ENCODE results near the gene PTBP2. TPM values are rescaled to one million over a fixed set of nuclear protein-coding genes. Genes with fewer than 3 reads are reported as not detected.
"Not testable (repeated sequence)": the region's sequence is repeated elsewhere in the genome, so short reads cannot be mapped to it uniquely, and the experiment has no call there.

The PTBP2 gene
- total RNA-seq, 1 experiment from 2014 or later, result 14.3 TPM

GRCh38 chr1:96727860-96728259, 6.3 kb downstream of the PTBP2 start:
- DNase-seq (ENCODE audit: low read depth), result no peak

GRCh38 chr1:96730574-96731298, 9.2 kb downstream of the PTBP2 start:
- DNase-seq (ENCODE audit: low read depth), result no peak

DNA sequence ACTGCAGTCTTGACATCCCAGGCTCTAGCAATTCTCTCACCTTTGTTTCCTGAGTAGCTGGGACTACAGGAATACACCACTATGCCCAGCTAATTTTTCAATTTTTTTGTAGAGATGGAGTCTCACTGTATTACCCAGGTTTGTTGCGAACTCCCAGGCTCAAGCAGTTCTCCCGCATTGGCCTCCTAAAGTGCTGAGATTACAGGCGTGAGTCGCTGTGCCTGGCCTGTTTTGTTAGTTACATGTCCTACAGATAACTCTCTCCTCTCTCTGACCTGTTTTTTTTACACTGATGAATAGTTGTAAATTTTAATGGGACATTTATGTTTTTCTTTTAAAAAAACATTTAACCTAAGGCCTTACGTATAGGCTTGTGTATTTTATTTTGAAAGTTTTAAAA, 19.8 kb downstream of the PTBP2 start:
- no peak for DNase-seq (ENCODE audit: low read depth)

- no peak for DNase-seq (ENCODE audit: low read depth)
Measured at GRCh38 chr1:96746440-96747420, 25.1 kb downstream of the PTBP2 start.

DNA sequence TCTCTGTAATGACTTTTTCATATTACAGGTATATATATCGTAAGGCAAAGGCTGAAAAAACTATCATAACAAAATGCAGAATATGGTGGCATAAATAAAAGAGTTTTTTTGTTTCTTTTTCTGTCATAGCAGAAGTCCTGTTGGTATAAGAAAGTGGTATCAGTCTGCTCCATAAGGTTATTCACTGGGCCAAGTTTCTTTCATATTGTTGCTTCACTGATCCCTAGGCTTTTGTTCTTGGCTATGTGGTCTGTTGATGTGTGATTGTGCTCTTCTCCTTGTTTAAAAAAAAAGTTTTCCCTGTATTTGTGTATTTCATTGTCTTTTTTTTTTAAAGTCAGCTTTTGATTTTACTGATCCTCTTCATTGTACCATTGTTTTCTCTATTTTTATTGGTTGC, 26.0 kb downstream of the PTBP2 start:
- DNase-seq (ENCODE audit: low read depth), result no peak

DNA sequence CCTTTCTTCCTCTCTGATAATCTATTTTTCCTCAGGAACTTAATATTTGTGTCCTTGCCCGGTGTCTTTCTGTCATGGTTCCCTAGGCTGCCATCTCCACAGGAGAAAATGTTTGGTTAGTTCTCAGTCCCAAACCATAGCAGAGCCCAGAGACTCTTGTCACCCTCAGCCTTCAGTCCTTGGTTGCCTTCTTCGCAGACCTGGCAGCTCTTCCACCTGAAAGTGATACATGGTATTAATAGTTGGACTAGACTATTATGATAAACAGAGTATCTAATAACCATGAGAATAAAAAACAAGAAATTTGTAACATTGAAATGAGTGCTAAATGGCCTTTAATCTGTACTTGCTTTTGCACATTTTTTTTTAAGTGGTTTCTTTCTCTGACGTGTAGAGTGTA, 26.5 kb downstream of the PTBP2 start:
- DNase-seq (ENCODE audit: low read depth), result no peak

DNA sequence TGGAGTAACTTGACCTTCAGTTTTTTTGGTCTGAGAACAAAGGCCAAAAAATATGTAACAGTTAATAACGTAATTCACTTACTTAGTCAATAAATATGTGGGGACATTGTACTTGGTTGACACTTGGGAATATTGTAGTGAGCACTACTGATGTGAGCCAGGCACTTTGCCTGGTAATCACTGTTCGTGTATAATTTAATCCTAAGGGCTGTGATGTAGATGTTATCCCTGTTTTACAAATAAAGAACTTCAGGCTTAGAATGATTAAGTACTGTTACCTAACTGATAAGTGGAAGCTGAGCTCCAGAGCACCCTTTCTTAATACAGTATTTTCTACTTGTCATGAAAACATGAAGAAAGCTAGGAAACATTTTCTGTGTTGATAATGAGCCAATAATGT, 28.0 kb downstream of the PTBP2 start:
- DNase-seq (ENCODE audit: low read depth), result no peak

DNA sequence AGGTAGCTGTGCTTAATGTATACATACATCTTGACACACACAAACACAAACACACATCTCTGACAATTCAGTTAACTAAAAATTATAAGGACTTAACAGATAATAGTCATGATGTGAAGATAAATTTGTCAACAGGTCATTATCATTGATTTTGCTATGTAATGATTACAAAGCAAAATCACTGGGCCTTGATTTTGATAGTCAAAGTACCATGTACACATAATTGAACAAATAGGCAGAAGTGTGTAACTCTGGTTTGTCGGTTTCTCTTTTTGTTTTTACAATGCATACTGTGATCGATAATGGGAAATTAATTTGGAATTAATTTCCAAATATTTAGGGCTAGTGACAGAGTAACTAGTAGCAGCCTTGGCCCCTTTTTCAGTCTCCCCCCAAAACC, 30.8 kb downstream of the PTBP2 start:
- DNase-seq (ENCODE audit: low read depth), result no peak

- no peak for DNase-seq (ENCODE audit: low read depth)
Measured at GRCh38 chr1:96756789-96757188, 35.2 kb downstream of the PTBP2 start.

DNA sequence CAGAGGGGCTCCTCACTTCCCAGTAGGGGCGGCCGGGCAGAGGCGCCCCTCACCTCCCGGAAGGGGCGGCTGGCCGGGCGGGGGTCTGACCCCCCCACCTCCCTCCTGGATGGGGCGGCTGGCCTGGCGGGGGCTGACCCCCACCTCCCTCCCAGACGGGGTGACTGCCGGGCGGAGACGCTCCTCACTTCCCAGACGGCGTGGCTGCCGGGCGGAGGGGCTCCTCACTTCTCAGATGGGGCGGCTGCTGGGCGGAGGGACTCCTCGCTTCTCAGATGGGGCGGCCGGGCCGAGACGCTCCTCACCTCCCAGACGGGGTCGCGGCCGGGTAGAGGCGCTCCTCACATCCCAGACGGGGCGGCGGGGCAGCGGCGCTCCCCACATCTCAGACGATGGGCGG, 41.0 kb downstream of the PTBP2 start:
- not testable (repeated sequence) for DNase-seq (ENCODE audit: low read depth)

GRCh38 chr1:96763514-96763913, 41.9 kb downstream of the PTBP2 start:
- DNase-seq (ENCODE audit: low read depth), result no peak

GRCh38 chr1:96764469-96764868, 42.9 kb downstream of the PTBP2 start:
- DNase-seq (ENCODE audit: low read depth), result no peak

DNA sequence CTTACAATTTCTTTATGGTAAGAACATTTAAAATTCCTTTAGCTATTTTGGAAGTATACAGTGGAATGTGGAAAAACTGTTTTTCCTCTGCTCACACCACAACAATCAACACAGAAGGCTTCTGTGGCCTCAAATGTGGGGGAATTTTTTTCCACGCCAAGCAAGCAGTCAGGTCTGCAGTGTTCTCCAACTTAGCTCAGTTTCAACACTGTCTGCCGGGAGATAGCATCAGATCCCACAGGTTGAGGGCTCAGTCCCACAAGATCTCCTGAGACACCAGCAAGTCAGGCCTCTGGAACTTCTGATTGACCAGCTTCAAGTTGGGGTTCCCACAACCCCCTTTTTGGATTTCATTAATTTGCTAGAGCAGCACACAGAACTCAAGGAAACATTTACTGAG, 50.3 kb downstream of the PTBP2 start:
- no peak for DNase-seq (ENCODE audit: low read depth)

DNA sequence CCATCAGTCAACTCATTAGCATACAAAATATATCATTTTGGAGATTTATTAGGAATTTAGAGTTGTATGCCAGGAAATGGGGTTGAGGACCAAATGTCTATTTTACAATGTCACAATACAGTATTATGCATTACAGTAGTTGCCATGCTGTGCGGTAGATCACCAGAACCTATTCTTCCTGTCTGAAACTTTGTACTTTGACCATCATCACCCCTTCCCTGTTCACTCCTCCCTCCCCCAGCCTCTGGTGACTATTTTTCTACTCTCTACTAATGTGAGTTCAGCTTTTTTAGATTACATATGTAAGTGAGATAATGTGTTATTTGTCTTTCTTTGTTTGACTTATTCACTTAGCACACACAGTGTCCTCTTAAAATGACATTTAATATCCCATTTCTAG, 50.8 kb downstream of the PTBP2 start:
- no peak for DNase-seq (ENCODE audit: low read depth)

- DNase-seq (ENCODE audit: low read depth), result no peak
Measured at GRCh38 chr1:96772972-96773371, 51.4 kb downstream of the PTBP2 start.

DNA sequence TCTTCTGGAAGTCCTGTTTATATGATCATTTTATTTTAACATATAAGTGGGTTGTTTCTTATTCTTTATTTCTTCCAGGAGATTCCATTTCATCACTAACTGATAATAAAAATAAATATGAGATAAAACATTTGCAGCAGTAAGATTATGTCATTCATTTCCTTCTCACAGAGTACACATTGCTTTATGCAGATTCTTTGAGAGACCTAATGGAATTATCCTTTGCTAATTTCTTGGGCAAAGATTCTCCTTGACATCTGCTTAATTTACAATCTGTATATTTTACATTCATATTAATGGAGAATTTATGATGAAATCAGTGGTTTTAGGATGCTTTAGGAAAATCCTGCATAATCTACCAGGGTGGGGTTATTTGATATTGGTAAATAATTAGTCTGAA, 60.6 kb downstream of the PTBP2 start:
- DNase-seq (ENCODE audit: low read depth), result no peak

- DNase-seq (ENCODE audit: low read depth), result no peak
Measured at GRCh38 chr1:96782856-96783255, 61.3 kb downstream of the PTBP2 start.

DNA sequence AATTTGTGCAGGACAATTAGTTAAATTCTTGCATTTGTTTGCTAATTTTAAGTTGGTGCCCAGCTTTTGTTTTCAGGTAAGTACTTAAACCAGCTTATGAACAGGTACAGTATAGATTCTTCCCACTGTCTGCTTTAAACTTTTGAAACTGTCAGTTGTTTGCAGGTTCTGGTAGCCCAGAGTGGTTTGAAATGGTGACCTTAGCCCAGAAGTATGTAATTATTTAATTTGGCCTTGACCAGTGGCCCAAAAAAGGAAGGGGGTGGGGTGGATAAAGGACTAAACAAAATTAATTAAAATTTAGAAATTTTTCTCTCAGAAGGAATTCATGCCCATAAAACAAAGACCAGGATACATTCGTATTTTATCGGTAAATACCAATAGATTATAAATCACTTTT, 69.0 kb downstream of the PTBP2 start:
- DNase-seq (ENCODE audit: low read depth), result no peak

DNA sequence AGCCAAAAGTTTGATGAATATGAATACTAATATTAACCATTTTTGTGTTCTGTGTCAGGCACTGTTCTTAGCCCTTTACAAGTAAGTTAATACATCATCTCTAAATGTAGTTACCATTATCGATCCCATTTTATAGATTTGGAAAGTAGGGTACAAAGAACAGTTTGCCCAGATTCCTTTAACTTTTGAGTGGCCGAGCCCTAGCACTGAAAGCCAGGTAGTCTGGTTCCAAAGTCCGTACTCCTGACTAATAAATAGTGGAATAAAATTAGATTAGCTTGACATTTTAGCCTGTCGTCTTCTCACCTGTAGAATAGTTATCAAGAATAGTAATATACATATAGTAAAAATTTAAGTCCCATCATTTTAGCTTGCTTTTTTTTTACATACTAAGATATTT, 70.6 kb downstream of the PTBP2 start:
- no peak for DNase-seq (ENCODE audit: low read depth)

- not testable (repeated sequence) for DNase-seq (ENCODE audit: low read depth)
Measured at GRCh38 chr1:96801696-96802095, 80.1 kb downstream of the PTBP2 start.

GRCh38 chr1:96804648-96805047, 83.1 kb downstream of the PTBP2 start:
- DNase-seq (ENCODE audit: low read depth), result no peak

GRCh38 chr1:96808191-96808590, 86.6 kb downstream of the PTBP2 start:
- peak; percentile 5 for DNase-seq (ENCODE audit: low read depth)

- DNase-seq (ENCODE audit: low read depth), result no peak
Measured at GRCh38 chr1:96815914-96816313, 94.3 kb downstream of the PTBP2 start.
